ENCODE results near the gene SDK2.

Gene SDK2

GRCh38 chr17:73621685-73622084, 22.6 kb downstream of the SDK2 start:
- Histone ChIP-seq H3K27me3 (ENCODE audit: control insufficient read depth, low read length) (peaks cover 7% of the 10 kb centered on the region; the same call in 1 of the 2 replicates), H3K4me2 (ENCODE audit: low read length) (no peak overlapping the region), H3K27ac (ENCODE audit: low read depth, low read length) (no peak overlapping the region), H3K9me3 (ENCODE audit: control insufficient read depth, insufficient read depth, low read length) (no peaks in the 10 kb centered on the region), H3K4me1 (ENCODE audit: control insufficient read depth, low read length) (no peaks in the 10 kb centered on the region), H3K36me3 (ENCODE audit: control insufficient read depth, low read length) (no peaks in the 10 kb centered on the region), H3K4me3 (ENCODE audit: low read length) (no peak overlapping the region), H3K79me2 (ENCODE audit: control insufficient read depth, low read length) (no peaks in the 10 kb centered on the region), H3K9me2 (replicated peaks; ENCODE audit: control insufficient read depth, low read length) (no peaks in the 10 kb centered on the region), H4K20me1 (ENCODE audit: control insufficient read depth, insufficient read depth, low read depth, low read length) (no peaks in the 10 kb centered on the region), H3F3A (ENCODE audit: control insufficient read depth, insufficient read depth) (no peaks in the 10 kb centered on the region)
- TF ChIP-seq EZH2phosphoT487 (IDR thresholded peaks at IDR 0.05; ENCODE audit: borderline replicate concordance, low read length), result no peak
- TF ChIP-seq, protein P1, sequence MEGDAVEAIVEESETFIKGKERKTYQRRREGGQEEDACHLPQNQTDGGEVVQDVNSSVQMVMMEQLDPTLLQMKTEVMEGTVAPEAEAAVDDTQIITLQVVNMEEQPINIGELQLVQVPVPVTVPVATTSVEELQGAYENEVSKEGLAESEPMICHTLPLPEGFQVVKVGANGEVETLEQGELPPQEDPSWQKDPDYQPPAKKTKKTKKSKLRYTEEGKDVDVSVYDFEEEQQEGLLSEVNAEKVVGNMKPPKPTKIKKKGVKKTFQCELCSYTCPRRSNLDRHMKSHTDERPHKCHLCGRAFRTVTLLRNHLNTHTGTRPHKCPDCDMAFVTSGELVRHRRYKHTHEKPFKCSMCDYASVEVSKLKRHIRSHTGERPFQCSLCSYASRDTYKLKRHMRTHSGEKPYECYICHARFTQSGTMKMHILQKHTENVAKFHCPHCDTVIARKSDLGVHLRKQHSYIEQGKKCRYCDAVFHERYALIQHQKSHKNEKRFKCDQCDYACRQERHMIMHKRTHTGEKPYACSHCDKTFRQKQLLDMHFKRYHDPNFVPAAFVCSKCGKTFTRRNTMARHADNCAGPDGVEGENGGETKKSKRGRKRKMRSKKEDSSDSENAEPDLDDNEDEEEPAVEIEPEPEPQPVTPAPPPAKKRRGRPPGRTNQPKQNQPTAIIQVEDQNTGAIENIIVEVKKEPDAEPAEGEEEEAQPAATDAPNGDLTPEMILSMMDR (IDR thresholded peaks at IDR 0.05; ENCODE audit: low read depth, low read length, poor library complexity, severe bottlenecking), result no peak

GRCh38 chr17:73620414-73620813, 23.8 kb downstream of the SDK2 start:
- H3K9me2 ChIP-seq (replicated peaks; ENCODE audit: control insufficient read depth, low read length), result no peaks in the 10 kb centered on the region
- TF ChIP-seq EZH2phosphoT487 (IDR thresholded peaks at IDR 0.05; ENCODE audit: borderline replicate concordance, low read length), result no peak
- TF ChIP-seq, protein P1 (IDR thresholded peaks at IDR 0.05; ENCODE audit: low read depth, low read length, poor library complexity, severe bottlenecking), result no peak
- no peak overlapping the region for H3K4me3 ChIP-seq (ENCODE audit: low read length)
- H3K27ac ChIP-seq (ENCODE audit: low read depth, low read length), result no peak overlapping the region
- H4K20me1 ChIP-seq (ENCODE audit: control insufficient read depth, insufficient read depth, low read depth, low read length), result no peaks in the 10 kb centered on the region
- H3K27me3 ChIP-seq (ENCODE audit: control insufficient read depth, low read length), result peaks cover 7% of the 10 kb centered on the region; the same call in 1 of the 2 replicates
- H3K79me2 ChIP-seq (ENCODE audit: control insufficient read depth, low read length), result no peaks in the 10 kb centered on the region
- no peaks in the 10 kb centered on the region for H3K36me3 ChIP-seq (ENCODE audit: control insufficient read depth, low read length)
- H3K4me2 ChIP-seq (ENCODE audit: low read length), result no peak overlapping the region
- H3K9me3 ChIP-seq (ENCODE audit: control insufficient read depth, insufficient read depth, low read length), result no peaks in the 10 kb centered on the region
- H3K4me1 ChIP-seq (ENCODE audit: control insufficient read depth, low read length), result no peaks in the 10 kb centered on the region
- no peaks in the 10 kb centered on the region for H3F3A ChIP-seq (ENCODE audit: control insufficient read depth, insufficient read depth)

DNA sequence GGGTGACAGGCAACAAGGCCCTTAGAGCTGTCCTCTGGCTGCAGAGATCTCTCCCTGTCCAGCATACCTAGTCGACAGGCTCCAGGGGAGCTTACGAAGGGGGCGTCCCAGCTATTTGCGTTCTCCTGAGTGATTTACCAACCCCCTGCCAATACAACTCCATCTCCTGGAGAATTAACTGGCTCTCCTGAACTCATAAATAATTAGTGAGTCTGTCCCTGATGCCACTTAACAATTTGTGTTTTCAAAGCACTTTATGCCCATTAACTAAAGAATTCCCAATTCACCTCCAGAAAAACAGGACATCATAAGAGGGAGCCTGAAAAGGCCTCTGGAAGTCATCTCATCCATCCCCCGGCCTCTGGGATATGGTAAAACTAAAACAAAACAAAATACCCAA, 26.7 kb downstream of the SDK2 start:
- no peaks in the 10 kb centered on the region for H3K36me3 ChIP-seq (ENCODE audit: control insufficient read depth, low read length)
- no peaks in the 10 kb centered on the region for H4K20me1 ChIP-seq (ENCODE audit: control insufficient read depth, insufficient read depth, low read depth, low read length)
- peaks cover 7% of the 10 kb centered on the region; the same call in 1 of the 2 replicates for H3K27me3 ChIP-seq (ENCODE audit: control insufficient read depth, low read length)
- no peaks in the 10 kb centered on the region for H3K79me2 ChIP-seq (ENCODE audit: control insufficient read depth, low read length)
- H3K9me3 ChIP-seq (ENCODE audit: control insufficient read depth, insufficient read depth, low read length), result no peaks in the 10 kb centered on the region
- H3F3A ChIP-seq (ENCODE audit: control insufficient read depth, insufficient read depth), result no peaks in the 10 kb centered on the region
- H3K4me2 ChIP-seq (ENCODE audit: low read length), result no peak overlapping the region
- no peak overlapping the region for H3K27ac ChIP-seq (ENCODE audit: low read depth, low read length)
- H3K9me2 ChIP-seq (replicated peaks; ENCODE audit: control insufficient read depth, low read length), result no peaks in the 10 kb centered on the region
- no peak overlapping the region for H3K4me3 ChIP-seq (ENCODE audit: low read length)
- TF ChIP-seq, protein P1 (IDR thresholded peaks at IDR 0.05; ENCODE audit: low read depth, low read length, poor library complexity, severe bottlenecking), result no peak
- TF ChIP-seq EZH2phosphoT487 (IDR thresholded peaks at IDR 0.05; ENCODE audit: borderline replicate concordance, low read length), result no peak
- no peaks in the 10 kb centered on the region for H3K4me1 ChIP-seq (ENCODE audit: control insufficient read depth, low read length)

All from DOHH2 (cell line).